ENCODE results near the gene CLRN1. TPM values are rescaled to one million over a fixed set of nuclear protein-coding genes. Genes with fewer than 3 reads are reported as not detected.

Gene CLRN1
- total RNA-seq, 2 experiments from 2014 or later, result not detected

DNA sequence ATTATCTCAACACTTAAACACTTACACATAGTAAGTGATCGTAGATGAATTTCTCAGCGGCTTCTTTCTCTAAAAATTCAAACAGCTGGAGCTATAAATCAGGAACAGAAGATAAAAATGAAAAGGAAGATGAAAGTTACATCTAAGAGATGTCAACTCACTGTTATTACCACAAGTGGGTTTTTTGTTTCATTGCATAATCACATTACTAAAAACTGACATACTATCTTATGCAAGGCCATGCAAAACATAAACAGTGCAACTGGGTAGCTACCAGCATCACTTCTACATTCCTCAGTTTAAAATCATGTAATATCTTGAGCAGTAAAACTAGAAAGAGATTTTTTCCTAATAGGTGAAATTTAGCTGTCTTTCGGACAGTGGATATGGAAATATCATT is 82.2 kb downstream of the CLRN1 start:
- no peak overlapping the region for H3K4me3 Mint-ChIP-seq

DNA sequence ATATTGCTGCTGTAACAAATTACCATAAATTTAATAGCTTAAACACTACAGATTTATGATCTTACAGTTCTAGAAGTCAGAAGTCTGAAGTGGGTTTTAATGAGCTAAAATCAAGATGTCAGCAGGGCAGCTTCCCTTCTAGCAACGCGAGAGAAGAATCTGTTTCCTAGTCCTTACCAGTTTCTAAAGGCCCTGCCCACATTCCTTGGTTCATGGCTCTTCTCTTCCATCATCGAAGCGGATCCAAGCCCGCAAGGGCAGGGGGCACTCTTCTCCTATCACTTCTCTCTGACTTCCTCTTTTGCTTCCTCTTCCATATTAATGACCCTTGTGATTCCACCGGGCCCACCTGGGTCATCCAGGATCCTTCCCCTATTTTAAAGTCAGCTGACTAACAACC is 83.4 kb downstream of the CLRN1 start:
- DNase-seq, result no peak
- H3K4me1 Mint-ChIP-seq, result no peaks in the 10 kb centered on the region
- POLR2A ChIA-PET, result no interaction called here
- H3K36me3 Mint-ChIP-seq (ENCODE audit: low read depth), result peaks cover 2% of the 10 kb centered on the region
- intact Hi-C loops (cut with DNase I, micrococcal nuclease), result no loop called here
- no peaks in the 10 kb centered on the region for H3K9me3 Mint-ChIP-seq (ENCODE audit: low read depth)
- peaks cover 11% of the 10 kb centered on the region for H3K27me3 Mint-ChIP-seq
- H3K4me3 Mint-ChIP-seq, result no peak overlapping the region
- no peak overlapping the region for H3K27ac Mint-ChIP-seq
- CTCF ChIA-PET, result interaction anchor here (1.0 kb wide), 2 partner anchors 9 to 101 kb away, joined by 3 read pairs; no protein-coding TSS in a partner anchor
- ATAC-seq, result no peak

More for the DNA sequence above, 82.2 kb downstream of the CLRN1 start:
- H3K27me3 Mint-ChIP-seq, result peaks cover 10% of the 10 kb centered on the region
- no peak for DNase-seq
- peaks cover 2% of the 10 kb centered on the region for H3K36me3 Mint-ChIP-seq (ENCODE audit: low read depth)
- CTCF ChIA-PET, result interaction anchor here (0.7 to 1.0 kb wide), 2 partner anchors 18 to 102 kb away, joined by 3 to 4 read pairs; no protein-coding TSS in a partner anchor
- no peak overlapping the region for H3K27ac Mint-ChIP-seq
- no peaks in the 10 kb centered on the region for H3K4me1 Mint-ChIP-seq
- no peak for ATAC-seq
- H3K9me3 Mint-ChIP-seq (ENCODE audit: low read depth), result no peaks in the 10 kb centered on the region
- intact Hi-C loops (cut with DNase I, micrococcal nuclease), result no loop called here
- POLR2A ChIA-PET, result no interaction called here

DNA sequence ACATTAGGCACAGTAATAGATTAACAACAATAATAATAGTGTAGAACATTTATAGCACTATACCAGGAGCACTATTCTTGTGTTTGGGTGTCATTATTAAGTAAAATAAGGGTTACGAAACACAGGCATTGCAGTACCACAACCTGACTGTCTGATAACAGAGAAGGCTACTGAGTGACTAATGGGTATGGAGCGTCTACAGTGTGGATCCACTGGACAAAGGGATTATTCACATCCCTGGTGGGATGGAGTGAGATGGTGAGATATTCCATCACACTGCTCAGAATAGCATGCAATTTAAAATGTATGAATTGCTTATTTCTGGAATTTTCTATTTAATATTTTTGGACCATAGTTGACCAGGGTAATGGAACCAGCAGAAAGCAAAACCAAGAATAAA is 85.5 kb downstream of the CLRN1 start:
- CTCF ChIA-PET, result no interaction called here
- intact Hi-C loops (cut with DNase I, micrococcal nuclease), result no loop called here
- no peak overlapping the region for H3K4me3 Mint-ChIP-seq
- peaks cover 2% of the 10 kb centered on the region for H3K36me3 Mint-ChIP-seq (ENCODE audit: low read depth)
- DNase-seq (no peak), ATAC-seq (no peak)
- H3K27me3 Mint-ChIP-seq, result peaks cover 11% of the 10 kb centered on the region
- H3K9me3 Mint-ChIP-seq (ENCODE audit: low read depth), result no peaks in the 10 kb centered on the region
- H3K4me1 Mint-ChIP-seq, result no peaks in the 10 kb centered on the region
- POLR2A ChIA-PET, result no interaction called here
- no peak overlapping the region for H3K27ac Mint-ChIP-seq

DNA sequence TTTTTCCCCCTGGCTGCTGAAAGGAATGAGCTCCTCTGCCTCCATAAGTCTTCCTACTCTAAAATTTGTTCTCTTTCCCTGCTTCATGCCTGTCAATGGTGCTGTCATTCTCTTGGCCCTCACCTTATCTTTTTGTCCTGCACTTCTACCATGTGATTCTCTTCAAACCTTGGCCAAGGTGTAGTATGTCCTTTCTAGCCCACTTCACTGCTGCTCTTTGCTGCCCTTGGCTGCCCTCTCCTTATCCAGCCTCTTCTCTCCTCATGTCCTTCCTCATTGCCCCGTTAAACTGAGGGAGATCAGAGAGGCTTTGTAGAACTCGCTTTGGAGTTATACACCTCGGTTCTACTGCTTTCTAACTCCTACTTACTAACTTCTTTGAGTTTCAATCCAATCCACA is 87.0 kb downstream of the CLRN1 start:
- no peak for ATAC-seq
- DNase-seq, result no peak
- intact Hi-C loops (cut with DNase I, micrococcal nuclease), result no loop called here
- Mint-ChIP-seq H3K4me3 (no peak overlapping the region), H3K27ac (no peak overlapping the region), H3K27me3 (peaks cover 14% of the 10 kb centered on the region), H3K36me3 (ENCODE audit: low read depth) (peaks cover 2% of the 10 kb centered on the region), H3K4me1 (no peaks in the 10 kb centered on the region), H3K9me3 (ENCODE audit: low read depth) (no peaks in the 10 kb centered on the region)
- POLR2A ChIA-PET, result no interaction called here
- CTCF ChIA-PET, result interaction anchor here (0.7 kb wide), 1 partner anchor 293 kb away, joined by 3 read pairs; no protein-coding TSS in a partner anchor

DNA sequence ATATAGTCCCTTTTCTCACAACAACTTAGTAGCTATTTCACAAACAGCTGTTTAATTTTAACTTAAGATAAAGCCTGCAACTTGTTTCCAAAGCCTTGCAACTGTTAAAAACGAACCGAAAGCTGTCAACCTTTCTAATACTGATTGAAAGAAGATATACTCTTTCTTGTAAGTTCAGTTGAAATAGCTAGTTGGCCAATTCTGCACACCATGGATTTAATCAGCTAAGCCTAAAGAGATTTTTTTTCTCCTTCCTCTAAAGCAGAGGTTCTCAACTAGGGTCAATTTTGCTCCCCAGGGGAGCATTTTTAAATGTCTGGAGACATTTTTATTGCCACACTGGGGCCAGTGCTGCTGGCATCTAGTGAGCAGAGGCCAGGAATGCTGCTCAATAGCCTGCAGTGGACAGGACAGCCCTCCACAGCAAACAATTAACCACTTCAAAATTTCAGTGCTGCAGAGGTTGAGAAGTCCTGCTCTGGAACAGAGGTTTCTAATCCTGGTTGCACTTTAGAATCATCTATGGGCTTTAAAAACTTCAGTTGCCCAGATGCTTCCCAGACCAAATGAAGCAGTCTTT is 93.4 kb downstream of the CLRN1 start:
- intact Hi-C loops (cut with DNase I, micrococcal nuclease), result no loop called here
- CTCF ChIA-PET, result interaction anchor here (1.3 kb wide), 1 partner anchor 14 kb away, joined by 4 read pairs; no protein-coding TSS in a partner anchor
- Mint-ChIP-seq H3K9me3 (ENCODE audit: low read depth) (no peaks in the 10 kb centered on the region), H3K36me3 (ENCODE audit: low read depth) (no peaks in the 10 kb centered on the region), H3K27me3 (peaks cover 8% of the 10 kb centered on the region), H3K4me1 (peaks cover 5% of the 10 kb centered on the region), H3K27ac (no peak overlapping the region), H3K4me3 (no peak overlapping the region)
- DNase-seq, result no peak
- POLR2A ChIA-PET, result no interaction called here
- ATAC-seq, result no peak

DNA sequence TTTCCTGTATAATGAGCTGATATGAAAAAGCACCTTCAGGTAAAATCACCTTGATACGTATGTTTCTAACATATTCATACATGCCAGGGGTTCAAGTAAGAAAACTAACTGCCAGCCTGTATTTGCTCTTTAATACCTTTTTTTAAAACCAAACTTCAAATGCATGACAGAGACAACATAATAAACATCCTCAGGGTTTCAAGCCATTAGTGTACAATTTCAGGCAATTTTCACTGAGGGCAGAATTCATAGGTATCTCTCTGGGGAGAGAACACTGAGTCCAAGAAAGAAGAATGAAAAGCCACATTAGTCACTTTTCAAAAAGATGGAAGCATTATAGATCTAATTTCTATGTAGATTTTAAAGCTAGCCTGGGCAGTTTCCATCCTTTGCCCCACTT is 94.2 kb downstream of the CLRN1 start:
- Mint-ChIP-seq H3K36me3 (ENCODE audit: low read depth) (no peaks in the 10 kb centered on the region), H3K4me3 (no peak overlapping the region), H3K27me3 (peaks cover 8% of the 10 kb centered on the region), H3K9me3 (ENCODE audit: low read depth) (no peaks in the 10 kb centered on the region), H3K4me1 (peaks cover 5% of the 10 kb centered on the region), H3K27ac (no peak overlapping the region)
- no peak for DNase-seq
- intact Hi-C loops (cut with DNase I, micrococcal nuclease), result no loop called here
- POLR2A ChIA-PET, result no interaction called here
- CTCF ChIA-PET, result interaction anchor here (0.7 kb wide), 1 partner anchor 451 kb away, joined by 3 read pairs; no protein-coding TSS in a partner anchor
- ATAC-seq, result no peak

DNA sequence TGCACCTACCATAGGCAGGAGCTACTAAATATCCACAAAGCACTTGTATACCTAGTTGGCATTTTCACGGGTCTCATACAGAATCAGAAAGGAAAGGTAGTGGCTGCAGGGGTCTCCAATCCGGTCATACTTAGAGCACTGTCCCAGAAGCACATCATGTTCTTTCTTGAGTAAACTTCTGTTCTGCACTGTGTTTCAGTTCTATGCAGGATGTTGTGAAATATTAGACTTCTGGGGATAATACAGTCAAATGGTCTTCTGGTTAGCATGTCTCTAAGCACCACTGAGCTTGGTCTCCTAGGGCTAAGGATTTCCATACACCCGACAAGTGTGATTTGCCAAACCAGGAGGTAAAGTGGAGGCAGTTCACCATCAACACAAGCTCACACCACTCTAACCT is 95.2 kb downstream of the CLRN1 start:
- ATAC-seq (no peak), DNase-seq (no peak)
- Mint-ChIP-seq H3K36me3 (ENCODE audit: low read depth) (no peaks in the 10 kb centered on the region), H3K4me1 (peaks cover 5% of the 10 kb centered on the region), H3K27me3 (peaks cover 8% of the 10 kb centered on the region), H3K4me3 (no peak overlapping the region), H3K9me3 (ENCODE audit: low read depth) (no peaks in the 10 kb centered on the region), H3K27ac (no peak overlapping the region)
- intact Hi-C loops (cut with DNase I, micrococcal nuclease), result no loop called here
- ChIA-PET POLR2A (no interaction called here), CTCF (interaction anchor here (0.6 to 1.0 kb wide), 2 partner anchors 20 to 41 kb away, joined by 3 read pairs; no protein-coding TSS in a partner anchor)

DNA sequence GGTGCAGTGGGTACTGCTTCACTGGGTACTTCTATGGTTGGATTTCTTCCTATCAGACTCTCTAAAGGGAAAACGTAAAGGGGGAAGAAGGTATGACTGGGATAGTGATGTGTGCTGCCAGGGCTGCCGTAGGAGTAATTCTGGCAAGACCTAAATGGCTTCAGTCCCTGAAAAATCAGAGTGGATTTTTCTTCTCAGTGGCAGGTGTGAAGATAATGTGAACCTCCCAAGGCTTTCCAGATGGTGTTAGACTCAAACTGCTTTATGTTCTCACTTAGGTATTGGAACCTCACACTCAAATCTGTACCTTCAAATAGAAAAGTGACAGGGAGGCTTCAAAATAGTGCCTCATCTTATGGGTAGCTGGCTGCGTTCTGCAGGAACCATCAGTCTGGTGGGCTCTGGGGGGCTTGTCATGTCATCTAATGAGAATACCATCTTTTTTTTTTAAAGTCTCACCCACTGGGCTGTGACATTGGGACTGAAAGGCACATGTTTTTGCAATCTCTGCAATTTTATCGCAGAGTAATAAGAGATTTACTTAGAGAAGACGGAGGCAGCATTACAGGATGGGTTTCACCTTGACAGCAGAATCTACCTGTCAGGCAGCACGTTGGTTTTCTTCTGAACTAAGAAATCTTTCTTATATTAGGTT is 95.8 kb downstream of the CLRN1 start:
- H3K36me3 Mint-ChIP-seq (ENCODE audit: low read depth), result no peaks in the 10 kb centered on the region
- no peaks in the 10 kb centered on the region for H3K9me3 Mint-ChIP-seq (ENCODE audit: low read depth)
- ChIA-PET POLR2A (no interaction called here), CTCF (interaction anchor here (0.6 to 1.0 kb wide), 2 partner anchors 21 to 42 kb away, joined by 3 read pairs; no protein-coding TSS in a partner anchor)
- peaks cover 5% of the 10 kb centered on the region for H3K4me1 Mint-ChIP-seq
- no peak overlapping the region for H3K4me3 Mint-ChIP-seq
- no peak for ATAC-seq
- H3K27me3 Mint-ChIP-seq, result peaks cover 7% of the 10 kb centered on the region
- no peak overlapping the region for H3K27ac Mint-ChIP-seq
- intact Hi-C loops (cut with DNase I, micrococcal nuclease), result no loop called here
- DNase-seq, result no peak

Other genes with a start within 250 kb of the CLRN1 start
- gene SIAH2, start 209.6 kb downstream of the CLRN1 start, total RNA-seq, result 100 to 1,000 TPM in 1 of 2 experiments, 10 to 100 TPM in 1; 85.7 to 154 TPM
- not detected for gene MINDY4B, start 67.3 kb downstream of the CLRN1 start, total RNA-seq
- 1 to 10 TPM; 2.4 to 3.0 TPM for gene MED12L, start 112.9 kb upstream of the CLRN1 start, total RNA-seq
- 100 to 1,000 TPM in 1 of 2 experiments, 10 to 100 TPM in 1; 84.9 to 111 TPM for gene GPR171, start 230.5 kb upstream of the CLRN1 start, total RNA-seq